H1 (cell line): ENCODE results near the gene PTHLH. TPM values are rescaled to one million over a fixed set of nuclear protein-coding genes. Genes with fewer than 3 reads are reported as not detected.

Experiments used
- CTBP2 ChIP-seq: IDR thresholded peaks from 2 replicates; pipeline ENCODE4 v1.7.0; 2011; ENCODE audit warnings: borderline replicate concordance, mild to moderate bottlenecking, moderate library complexity, mixed read lengths, low read length; ENCODE audit not compliant: insufficient read depth, insufficient read length
- EP300 ChIP-seq, 2 experiments: IDR thresholded peaks; 1 replicate in 1 of 2; 2 replicates in 1 of 2; pipeline ENCODE4 v1.6.1; 2011 to 2012; ENCODE audit warnings: low read depth in 2 of 2, low read length in 2 of 2, mild to moderate bottlenecking in 2 of 2, borderline replicate concordance in 1 of 2, inconsistent platforms in 1 of 2, moderate library complexity in 1 of 2
- KDM5A ChIP-seq: fragments of 200-600 bp; IDR thresholded peaks from 2 replicates; pipeline ENCODE4 v1.7.1; 2012; ENCODE audit warnings: mild to moderate bottlenecking, low read length, inconsistent platforms, mixed read lengths
- SIN3A ChIP-seq, 2 experiments: IDR thresholded peaks in 1 of 2; conservative IDR thresholded peaks in 1 of 2; 2 replicates each; pipeline ENCODE4 v1.6.1; 2011 to 2012; ENCODE audit warnings: low read length in 2 of 2, improper control_type of control experiment in 1 of 2, low read depth in 1 of 2, mild to moderate bottlenecking in 1 of 2
- polyA plus RNA-seq, 7 experiments: library from polyadenylated mRNA; depleted of rRNA in 3 of 7; stranded (reverse) in 5 of 7; unstranded in 2 of 7; fragments of >200 nt in 5 of 7; fragments of 200-250 nt in 2 of 7; gene quantifications; 1 replicate in 5 of 7; 2 replicates in 1 of 7; 4 replicates in 1 of 7; pipeline versions ENCODE4 v1.2.1 to v1.2.3, GENCODE V29; 2011 to 2013; ENCODE audit warnings: missing spikeins in 2 of 7, mixed read lengths in 2 of 7
- total RNA-seq: library from RNA; stranded (reverse); fragmentation: NEBNext Ultra II Directional; extraction: Animal tissue kit (Norgen Biotek cat#: 25700); gene quantifications from 2 replicates; pipeline ENCODE4 v1.2.1, GENCODE V29; 2021
- TF ChIP-seq, protein P1 (sequence below), 3 experiments: IDR thresholded peaks; 1 replicate in 2 of 3; 2 replicates in 1 of 3; pipeline versions ENCODE4 v1.5.1 to v1.6.1; 2011; ENCODE audit warnings: low read length in 3 of 3, mild to moderate bottlenecking in 3 of 3, inconsistent platforms in 2 of 3, low read depth in 1 of 3, moderate library complexity in 1 of 3; ENCODE audit not compliant: insufficient read depth in 1 of 3; ENCODE audit errors: control extremely low read depth in 1 of 3
- TF ChIP-seq, protein P2 (sequence below): IDR thresholded peaks from 2 replicates; pipeline ENCODE4 v1.6.1; 2012; ENCODE audit warnings: inconsistent platforms

Gene PTHLH
- total and polyA plus RNA-seq, 2 of the 8 experiments (the other 6 are each of a cell fraction or from before 2014, with no cell fraction given), result 0.32 TPM; not detected in 1

DNA sequence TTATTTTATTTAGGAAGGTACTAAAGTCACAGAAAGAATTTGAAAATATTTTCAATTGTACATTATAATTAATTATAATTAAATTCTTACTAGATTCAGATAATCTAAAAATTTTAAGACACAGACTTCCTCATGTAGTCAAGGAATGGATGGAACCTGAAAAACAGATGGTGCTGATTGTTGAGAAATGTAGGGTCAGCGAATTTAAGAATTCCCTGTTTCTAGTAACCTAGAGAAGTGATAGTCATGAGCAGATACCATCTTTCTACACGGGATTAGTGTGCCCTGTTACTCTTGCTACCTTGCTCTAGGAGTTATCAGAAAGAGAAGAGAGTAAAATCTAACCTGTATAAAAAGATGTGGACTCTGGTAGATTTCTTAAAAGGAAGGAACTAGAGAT is 37.5 kb upstream of the PTHLH start (continued):
- TF ChIP-seq CTBP2 (no peak), KDM5A (no peak), EP300 (IDR thresholded peaks at IDR 0.05; ENCODE audit: borderline replicate concordance in 1 of 2, low read depth in 2 of 2, low read length in 2 of 2) (no peak), SIN3A (conservative IDR thresholded peaks at IDR 0.05 in 1 of 2, IDR thresholded peaks at IDR 0.05 in 1 of 2; ENCODE audit: low read depth in 1 of 2, low read length in 2 of 2) (no peak)
- TF ChIP-seq, protein P1, sequence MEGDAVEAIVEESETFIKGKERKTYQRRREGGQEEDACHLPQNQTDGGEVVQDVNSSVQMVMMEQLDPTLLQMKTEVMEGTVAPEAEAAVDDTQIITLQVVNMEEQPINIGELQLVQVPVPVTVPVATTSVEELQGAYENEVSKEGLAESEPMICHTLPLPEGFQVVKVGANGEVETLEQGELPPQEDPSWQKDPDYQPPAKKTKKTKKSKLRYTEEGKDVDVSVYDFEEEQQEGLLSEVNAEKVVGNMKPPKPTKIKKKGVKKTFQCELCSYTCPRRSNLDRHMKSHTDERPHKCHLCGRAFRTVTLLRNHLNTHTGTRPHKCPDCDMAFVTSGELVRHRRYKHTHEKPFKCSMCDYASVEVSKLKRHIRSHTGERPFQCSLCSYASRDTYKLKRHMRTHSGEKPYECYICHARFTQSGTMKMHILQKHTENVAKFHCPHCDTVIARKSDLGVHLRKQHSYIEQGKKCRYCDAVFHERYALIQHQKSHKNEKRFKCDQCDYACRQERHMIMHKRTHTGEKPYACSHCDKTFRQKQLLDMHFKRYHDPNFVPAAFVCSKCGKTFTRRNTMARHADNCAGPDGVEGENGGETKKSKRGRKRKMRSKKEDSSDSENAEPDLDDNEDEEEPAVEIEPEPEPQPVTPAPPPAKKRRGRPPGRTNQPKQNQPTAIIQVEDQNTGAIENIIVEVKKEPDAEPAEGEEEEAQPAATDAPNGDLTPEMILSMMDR (IDR thresholded peaks at IDR 0.05; ENCODE audit: control extremely low read depth in 1 of 3, insufficient read depth in 1 of 3, low read depth in 1 of 3, low read length in 3 of 3), result no peak
- TF ChIP-seq, protein P2, sequence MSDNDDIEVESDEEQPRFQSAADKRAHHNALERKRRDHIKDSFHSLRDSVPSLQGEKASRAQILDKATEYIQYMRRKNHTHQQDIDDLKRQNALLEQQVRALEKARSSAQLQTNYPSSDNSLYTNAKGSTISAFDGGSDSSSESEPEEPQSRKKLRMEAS, result no peak
